ENCODE measurements around the gene KIF3C. TPM values are rescaled to one million over a fixed set of nuclear protein-coding genes. Genes with fewer than 3 reads are reported as not detected.

The KIF3C gene
- total RNA-seq, 1 experiment from 2014 or later = 41.4 TPM

- H2AK5ac ChIP-seq (ENCODE audit: insufficient read length, low read length) = no peak overlapping the region
- Mint-ChIP-seq H3K27ac (peak overlapping the region in 1 of 3 experiments; percentile 39; a peak in 1 of 7 replicates), H3K4me3 (no peak overlapping the region), H3K36me3 (ENCODE audit: insufficient read depth in 1 of 3, low read depth in 3 of 3) (peaks cover 3 to 17% (median 9%) of the 10 kb centered on the region in 3 experiments; a peak in 5 of 7 replicates), H3K4me1 (peaks cover 0 to 3% of the 10 kb centered on the region in 2 experiments; a peak in 2 of 4 replicates), H3K27me3 (ENCODE audit: low read depth) (no peaks in the 10 kb centered on the region), H3K9me3 (no peaks in the 10 kb centered on the region)
- no peak overlapping the region for H3K9ac ChIP-seq (ENCODE audit: extremely low read depth, insufficient read length, low read length)
- no peak for DNase-seq
- no peak overlapping the region for H2BK120ac ChIP-seq (ENCODE audit: low read depth, low read length, poor library complexity, severe bottlenecking)
- no peak overlapping the region for H2AFZ ChIP-seq (ENCODE audit: low read length)
- H4K5ac ChIP-seq (ENCODE audit: insufficient read length, low read depth, low read length) = no peak overlapping the region
- H3K79me1 ChIP-seq (ENCODE audit: insufficient read depth, low read depth, low read length, poor library complexity, severe bottlenecking) = no peaks in the 10 kb centered on the region
- H3T11ph ChIP-seq (ENCODE audit: low read length) = no peak overlapping the region
- no peaks in the 10 kb centered on the region for H3K27me3 ChIP-seq (ENCODE audit: insufficient read depth, low read length)
- H3K56ac ChIP-seq (ENCODE audit: insufficient read length, low read depth, low read length) = no peak overlapping the region
- no peaks in the 10 kb centered on the region for H3K23me2 ChIP-seq (ENCODE audit: insufficient read length, low read depth, low read length, poor library complexity, severe bottlenecking)
- H2BK5ac ChIP-seq (ENCODE audit: insufficient read length, low read length) = no peak overlapping the region
- WGBS (ENCODE audit: extremely low coverage, insufficient read length, low lambda C conversion rate) = no CpG with 5 or more reads among the region's 2 CpGs
- H4K8ac ChIP-seq (replicated peaks; ENCODE audit: insufficient read length, low read depth, low read length) = no peak overlapping the region
- no peak overlapping the region for H3K18ac ChIP-seq (ENCODE audit: insufficient read length, low read depth, low read length)
- H4K91ac ChIP-seq (ENCODE audit: insufficient read length, low read depth, low read length) = no peak overlapping the region
- H2BK12ac ChIP-seq (ENCODE audit: insufficient read length, low read depth, low read length) = no peak overlapping the region
- H3K27ac ChIP-seq (ENCODE audit: insufficient read length, low read depth, low read length) = no peak overlapping the region
- no peak overlapping the region for H2BK20ac ChIP-seq (ENCODE audit: low read depth, low read length, poor library complexity, severe bottlenecking)
- H3K4ac ChIP-seq (ENCODE audit: low read depth, low read length) = no peak overlapping the region
- no peak overlapping the region for H2BK15ac ChIP-seq (ENCODE audit: low read depth, low read length)
- no peak overlapping the region for H3K23ac ChIP-seq (ENCODE audit: insufficient read length, low read depth, low read length)
- H3K4me2 ChIP-seq (ENCODE audit: insufficient read depth, insufficient read length, low read length) = no peak overlapping the region
- H4K20me1 ChIP-seq (ENCODE audit: control insufficient read depth, insufficient read depth, insufficient read length) = no peaks in the 10 kb centered on the region
- no peaks in the 10 kb centered on the region for H3K4me1 ChIP-seq (ENCODE audit: insufficient read depth, low read length)
- H3K9me3 ChIP-seq (ENCODE audit: control insufficient read depth, low read depth, low read length) = no peaks in the 10 kb centered on the region
- H3K14ac ChIP-seq (ENCODE audit: insufficient read depth, low read length) = no peak overlapping the region
- H3K79me2 ChIP-seq (ENCODE audit: insufficient read depth, low read length) = no peaks in the 10 kb centered on the region
- TF ChIP-seq CTCF (conservative IDR thresholded peaks at IDR 0.05) = no peak
Measured at GRCh38 chr2:25948437-25948836, 33.9 kb downstream of the KIF3C start.
